ENCODE measurements around the gene FGF23. TPM values are rescaled to one million over a fixed set of nuclear protein-coding genes. Genes with fewer than 3 reads are reported as not detected.

The FGF23 gene
- total and polyA plus RNA-seq, 2 donors (not counting 1 experiment from before 2014, with no cell fraction given), result not detected

DNA sequence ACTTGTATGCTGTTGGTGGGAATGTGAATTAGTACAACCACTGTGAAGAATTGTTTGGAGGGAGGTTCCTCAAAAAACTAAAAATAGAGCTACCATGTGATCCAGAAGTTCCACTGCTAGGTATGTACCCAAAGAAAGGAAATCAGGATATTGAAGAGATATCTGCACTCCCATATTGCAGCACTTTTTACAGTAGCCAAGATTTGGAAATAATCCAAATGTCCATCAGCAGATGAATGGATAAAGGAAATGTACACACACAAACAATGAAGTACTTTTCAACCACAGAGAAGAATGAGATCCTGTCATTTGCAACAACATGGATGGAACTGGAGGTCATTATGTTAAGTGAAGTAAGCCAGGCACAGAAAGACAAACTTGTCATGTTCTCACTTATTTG is 32.6 kb downstream of the FGF23 start:
- intact Hi-C loops (cut with micrococcal nuclease), result no loop called here
- ChIA-PET CTCF (no interaction called here), POLR2A (no interaction called here)
- TF ChIP-seq, protein P1, sequence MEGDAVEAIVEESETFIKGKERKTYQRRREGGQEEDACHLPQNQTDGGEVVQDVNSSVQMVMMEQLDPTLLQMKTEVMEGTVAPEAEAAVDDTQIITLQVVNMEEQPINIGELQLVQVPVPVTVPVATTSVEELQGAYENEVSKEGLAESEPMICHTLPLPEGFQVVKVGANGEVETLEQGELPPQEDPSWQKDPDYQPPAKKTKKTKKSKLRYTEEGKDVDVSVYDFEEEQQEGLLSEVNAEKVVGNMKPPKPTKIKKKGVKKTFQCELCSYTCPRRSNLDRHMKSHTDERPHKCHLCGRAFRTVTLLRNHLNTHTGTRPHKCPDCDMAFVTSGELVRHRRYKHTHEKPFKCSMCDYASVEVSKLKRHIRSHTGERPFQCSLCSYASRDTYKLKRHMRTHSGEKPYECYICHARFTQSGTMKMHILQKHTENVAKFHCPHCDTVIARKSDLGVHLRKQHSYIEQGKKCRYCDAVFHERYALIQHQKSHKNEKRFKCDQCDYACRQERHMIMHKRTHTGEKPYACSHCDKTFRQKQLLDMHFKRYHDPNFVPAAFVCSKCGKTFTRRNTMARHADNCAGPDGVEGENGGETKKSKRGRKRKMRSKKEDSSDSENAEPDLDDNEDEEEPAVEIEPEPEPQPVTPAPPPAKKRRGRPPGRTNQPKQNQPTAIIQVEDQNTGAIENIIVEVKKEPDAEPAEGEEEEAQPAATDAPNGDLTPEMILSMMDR (IDR thresholded peaks at IDR 0.05), result no peak
- no peak for TF ChIP-seq EZH2 (IDR thresholded peaks at IDR 0.05; ENCODE audit: borderline replicate concordance, insufficient read depth, low read depth, low read length, poor library complexity, severe bottlenecking)
- Mint-ChIP-seq H3K4me1 (no peaks in the 10 kb centered on the region), H3K9me3 (ENCODE audit: insufficient read depth) (no peaks in the 10 kb centered on the region), H3K27me3 (no peaks in the 10 kb centered on the region), H3K27ac (no peak overlapping the region), H3K4me3 (no peak overlapping the region)
- no peak overlapping the region for H3K27ac ChIP-seq (ENCODE audit: low read length in 2 of 2)
- DNase-seq, result no peak
- H3K9me3 ChIP-seq (ENCODE audit: control extremely low read depth in 1 of 3, control insufficient read depth in 2 of 3, insufficient read depth in 1 of 3, low read length in 2 of 3), result no peaks in the 10 kb centered on the region
- no peak overlapping the region for H3K4me2 ChIP-seq (replicated peaks; ENCODE audit: low read depth, low read length, poor library complexity, severe bottlenecking)
- H3K4me1 ChIP-seq (ENCODE audit: control insufficient read depth in 2 of 2, insufficient read depth in 2 of 2, low read length in 2 of 2), result no peaks in the 10 kb centered on the region
- H2AFZ ChIP-seq (ENCODE audit: insufficient read depth, low read depth, low read length, poor library complexity, severe bottlenecking), result no peak overlapping the region
- no peak overlapping the region for H3K4me3 ChIP-seq (ENCODE audit: control extremely low read depth in 1 of 5, extremely low read depth in 1 of 5, insufficient read depth in 1 of 5, low read depth in 2 of 5, low read length in 4 of 5)
- H3K79me2 ChIP-seq (ENCODE audit: control insufficient read depth, insufficient read depth, low read length), result no peaks in the 10 kb centered on the region
- H3K27me3 ChIP-seq (replicated peaks in 1 of 4; ENCODE audit: control extremely low read depth in 1 of 4, control insufficient read depth in 3 of 4, insufficient read depth in 4 of 4, low read length in 3 of 4), result no peaks in the 10 kb centered on the region
- no peaks in the 10 kb centered on the region for H4K20me1 ChIP-seq (ENCODE audit: control insufficient read depth, insufficient read depth, low read length, poor library complexity, severe bottlenecking)
- ATAC-seq (ENCODE audit: low read depth), result no peak
- H3K36me3 ChIP-seq (replicated peaks in 1 of 2; ENCODE audit: control extremely low read depth in 1 of 2, control insufficient read depth in 1 of 2, extremely low read depth in 1 of 2, insufficient read depth in 2 of 2, low read length in 1 of 2), result peaks cover 8 to 15% of the 10 kb centered on the region in 2 experiments
- H3K9ac ChIP-seq (ENCODE audit: low read length), result no peak overlapping the region

DNA sequence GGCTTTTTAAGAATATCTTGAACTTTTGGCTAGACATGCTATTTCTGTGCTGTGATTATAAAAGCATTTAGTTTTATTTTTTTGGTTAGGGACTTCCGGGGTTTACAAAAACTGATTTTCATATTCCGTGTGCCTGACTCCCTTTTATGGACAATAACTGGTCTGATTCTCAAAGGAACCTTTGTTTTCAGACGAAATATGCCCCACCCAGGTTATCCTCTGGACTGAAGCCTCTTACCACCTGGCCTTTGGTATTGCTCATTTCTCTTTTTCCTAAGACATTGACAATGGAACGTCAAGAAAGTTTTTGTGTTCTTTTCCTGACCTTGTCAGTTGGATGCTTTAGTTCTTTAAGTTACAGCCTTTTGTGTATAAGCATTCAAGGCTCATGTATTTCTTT is 47.7 kb downstream of the FGF23 start:
- Histone ChIP-seq H2AFZ (ENCODE audit: insufficient read depth, low read depth, low read length, poor library complexity, severe bottlenecking) (no peak overlapping the region), H3K27ac (ENCODE audit: low read length in 2 of 2) (no peak overlapping the region), H3K79me2 (ENCODE audit: control insufficient read depth, insufficient read depth, low read length) (peaks cover 28% of the 10 kb centered on the region), H3K9ac (ENCODE audit: low read length) (no peak overlapping the region), H3K4me1 (ENCODE audit: control insufficient read depth in 2 of 2, insufficient read depth in 2 of 2, low read length in 2 of 2) (no peaks in the 10 kb centered on the region), H3K9me3 (ENCODE audit: control extremely low read depth in 1 of 3, control insufficient read depth in 2 of 3, insufficient read depth in 1 of 3, low read length in 2 of 3) (no peaks in the 10 kb centered on the region), H3K27me3 (replicated peaks in 1 of 4; ENCODE audit: control extremely low read depth in 1 of 4, control insufficient read depth in 3 of 4, insufficient read depth in 4 of 4, low read length in 3 of 4) (no peaks in the 10 kb centered on the region), H3K4me3 (ENCODE audit: control extremely low read depth in 1 of 5, extremely low read depth in 1 of 5, insufficient read depth in 1 of 5, low read depth in 2 of 5, low read length in 4 of 5) (no peak overlapping the region), H3K36me3 (replicated peaks in 1 of 2; ENCODE audit: control extremely low read depth in 1 of 2, control insufficient read depth in 1 of 2, extremely low read depth in 1 of 2, insufficient read depth in 2 of 2, low read length in 1 of 2) (peaks cover 9 to 21% of the 10 kb centered on the region in 2 experiments), H4K20me1 (ENCODE audit: control insufficient read depth, insufficient read depth, low read length, poor library complexity, severe bottlenecking) (peaks cover 13% of the 10 kb centered on the region), H3K4me2 (replicated peaks; ENCODE audit: low read depth, low read length, poor library complexity, severe bottlenecking) (no peak overlapping the region)
- intact Hi-C loops (cut with micrococcal nuclease), result no loop called here
- 90% methylated on average over 2 of the region's 4 CpGs for WGBS (ENCODE audit: insufficient coverage)
- DNase-seq (no peak), ATAC-seq (ENCODE audit: low read depth) (no peak)
- no peak for TF ChIP-seq EZH2 (IDR thresholded peaks at IDR 0.05; ENCODE audit: borderline replicate concordance, insufficient read depth, low read depth, low read length, poor library complexity, severe bottlenecking)
- TF ChIP-seq, protein P1 (IDR thresholded peaks at IDR 0.05), result no peak
- H3K9me3 Mint-ChIP-seq (ENCODE audit: insufficient read depth), result no peaks in the 10 kb centered on the region
- ChIA-PET CTCF (no interaction called here), POLR2A (no interaction called here)
- no peak overlapping the region for H3K27ac Mint-ChIP-seq
- no peaks in the 10 kb centered on the region for H3K27me3 Mint-ChIP-seq
- peaks cover 5% of the 10 kb centered on the region for H3K4me1 Mint-ChIP-seq
- H3K4me3 Mint-ChIP-seq, result no peak overlapping the region

Measured in B cell (primary cell).